GM12873 (cell line): ENCODE data around the gene GTF2IRD1.

Experiments
- TF ChIP-seq, protein P1 (sequence below): IDR thresholded peaks from 2 replicates; pipeline ENCODE4 v1.5.1; 2012; ENCODE audit warnings: low read depth, mild to moderate bottlenecking, moderate library complexity, low read length, control low read depth; ENCODE audit not compliant: insufficient read depth; ENCODE audit errors: missing control alignments

The GTF2IRD1 gene

GRCh38 chr7:74485611-74486010 is 31.9 kb downstream of the GTF2IRD1 start:
- TF ChIP-seq, protein P1, sequence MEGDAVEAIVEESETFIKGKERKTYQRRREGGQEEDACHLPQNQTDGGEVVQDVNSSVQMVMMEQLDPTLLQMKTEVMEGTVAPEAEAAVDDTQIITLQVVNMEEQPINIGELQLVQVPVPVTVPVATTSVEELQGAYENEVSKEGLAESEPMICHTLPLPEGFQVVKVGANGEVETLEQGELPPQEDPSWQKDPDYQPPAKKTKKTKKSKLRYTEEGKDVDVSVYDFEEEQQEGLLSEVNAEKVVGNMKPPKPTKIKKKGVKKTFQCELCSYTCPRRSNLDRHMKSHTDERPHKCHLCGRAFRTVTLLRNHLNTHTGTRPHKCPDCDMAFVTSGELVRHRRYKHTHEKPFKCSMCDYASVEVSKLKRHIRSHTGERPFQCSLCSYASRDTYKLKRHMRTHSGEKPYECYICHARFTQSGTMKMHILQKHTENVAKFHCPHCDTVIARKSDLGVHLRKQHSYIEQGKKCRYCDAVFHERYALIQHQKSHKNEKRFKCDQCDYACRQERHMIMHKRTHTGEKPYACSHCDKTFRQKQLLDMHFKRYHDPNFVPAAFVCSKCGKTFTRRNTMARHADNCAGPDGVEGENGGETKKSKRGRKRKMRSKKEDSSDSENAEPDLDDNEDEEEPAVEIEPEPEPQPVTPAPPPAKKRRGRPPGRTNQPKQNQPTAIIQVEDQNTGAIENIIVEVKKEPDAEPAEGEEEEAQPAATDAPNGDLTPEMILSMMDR: no peak

- TF ChIP-seq, protein P1: no peak
Measured at GRCh38 chr7:74489997-74490945, 36.6 kb downstream of the GTF2IRD1 start.

DNA sequence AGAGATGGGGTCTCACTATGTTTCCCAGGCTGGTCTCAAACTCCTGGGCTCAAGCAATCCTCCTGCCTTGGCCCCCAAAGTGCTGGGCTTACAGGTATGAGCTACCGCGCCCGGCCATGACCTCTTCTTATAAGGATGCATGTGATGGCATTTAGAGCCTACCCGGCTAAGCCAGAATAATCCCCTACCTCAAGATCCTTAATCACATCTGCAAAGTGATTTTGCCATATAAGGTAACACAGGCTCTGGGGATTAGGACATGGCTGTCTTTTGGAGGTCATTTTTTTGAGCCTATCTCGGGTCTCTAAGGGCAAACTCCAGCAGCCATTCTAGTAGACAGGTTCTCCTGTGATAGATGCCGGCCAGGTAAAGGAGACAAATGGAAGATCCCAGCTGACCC is 39.6 kb downstream of the GTF2IRD1 start:
- TF ChIP-seq, protein P1: no peak

DNA sequence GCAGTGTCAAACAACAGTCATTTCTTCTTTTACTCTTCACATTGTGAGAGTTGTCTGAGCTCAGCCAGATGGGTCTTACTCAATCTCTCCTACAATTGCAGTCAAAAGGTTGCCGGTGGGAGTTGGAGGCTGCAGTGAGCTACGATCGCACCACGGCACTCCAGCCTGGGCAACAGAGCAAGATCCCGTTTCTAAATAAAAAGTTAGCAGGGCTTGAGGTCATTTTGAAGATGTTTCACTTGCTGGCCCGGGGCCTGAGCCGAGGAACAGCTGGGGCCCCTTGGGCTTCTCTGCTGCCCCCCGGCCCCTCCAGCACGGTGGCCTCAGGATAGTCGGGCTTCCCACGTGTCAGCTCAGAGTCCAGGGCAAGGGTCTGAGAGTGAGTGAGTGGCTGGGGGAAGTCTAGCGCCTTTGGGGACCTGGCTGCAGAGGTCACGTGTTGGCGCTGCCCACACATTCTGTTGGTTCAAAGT is 40.4 kb downstream of the GTF2IRD1 start:
- TF ChIP-seq, protein P1: no peak

GRCh38 chr7:74495112-74496086 is 41.7 kb downstream of the GTF2IRD1 start:
- TF ChIP-seq, protein P1: no peak

DNA sequence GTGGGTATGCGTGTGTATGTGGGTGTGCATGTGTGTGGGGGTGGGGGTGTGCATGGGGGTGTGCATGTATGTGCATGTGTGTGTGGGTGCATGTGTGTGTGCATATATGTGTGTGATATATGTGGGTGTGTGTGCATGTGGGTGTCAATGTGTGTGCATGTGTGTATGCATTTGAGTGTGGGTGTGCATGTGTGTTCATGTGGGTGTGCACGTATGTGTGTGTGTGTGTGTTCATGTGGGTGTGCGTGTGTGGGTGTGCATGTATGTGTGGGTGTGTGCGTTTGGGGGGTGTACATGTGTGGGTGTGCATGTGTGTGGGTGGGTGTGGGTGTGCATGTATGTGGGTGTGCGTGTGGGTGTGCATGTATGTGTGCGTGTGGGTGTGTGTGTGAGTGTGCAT is 42.6 kb downstream of the GTF2IRD1 start:
- TF ChIP-seq, protein P1: no peak
